ENCODE measurements around the gene ACOXL.

Gene ACOXL

DNA sequence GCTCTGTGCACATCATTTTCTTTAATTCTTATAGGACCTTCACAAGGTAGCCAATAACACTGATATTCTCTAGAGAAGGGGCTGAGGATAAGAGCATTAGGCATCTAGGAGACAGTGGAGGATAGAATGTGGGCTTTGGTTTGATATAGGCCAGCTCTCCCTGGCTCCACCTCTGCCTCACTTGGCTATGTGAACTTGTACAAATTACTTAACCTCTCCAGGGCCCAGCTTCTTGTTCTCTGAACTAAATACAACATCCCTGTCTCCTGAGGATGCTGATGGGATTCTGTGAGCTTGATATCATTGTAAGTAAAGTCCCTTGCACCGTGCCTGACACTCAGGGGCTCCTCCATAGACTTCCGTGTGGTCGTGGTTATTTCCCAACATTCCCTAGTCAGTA lies 87.3 kb downstream of the ACOXL start:
- no peaks in the 10 kb centered on the region for H3K27me3 ChIP-seq (ENCODE audit: low read length)
- H3K79me2 ChIP-seq (ENCODE audit: insufficient read depth, low read length) = no peaks in the 10 kb centered on the region
- no peak overlapping the region for H3K4me3 ChIP-seq (ENCODE audit: insufficient read depth, low read length, poor library complexity, severe bottlenecking)
- no peak overlapping the region for H3K27ac ChIP-seq (ENCODE audit: low read depth, low read length)
- no peak overlapping the region for H3K4me2 ChIP-seq (ENCODE audit: low read depth, low read length, poor library complexity, severe bottlenecking)
- no peak overlapping the region for H2AFZ ChIP-seq (ENCODE audit: low read depth, low read length, severe bottlenecking)
- no peaks in the 10 kb centered on the region for H3K36me3 ChIP-seq (ENCODE audit: low read length)
- no peaks in the 10 kb centered on the region for H4K20me1 ChIP-seq (ENCODE audit: low read depth, low read length)
- TF ChIP-seq CTCF (IDR thresholded peaks at IDR 0.05; ENCODE audit: insufficient read depth, low read length, poor library complexity, severe bottlenecking) = no peak
- no peak for TF ChIP-seq EZH2phosphoT487 (conservative IDR thresholded peaks at IDR 0.05; ENCODE audit: low read length)
- no peaks in the 10 kb centered on the region for H3K9me2 ChIP-seq (replicated peaks; ENCODE audit: insufficient read depth, low read length)
- H3F3A ChIP-seq (ENCODE audit: insufficient read depth) = no peaks in the 10 kb centered on the region
- H3K9ac ChIP-seq (ENCODE audit: low read length) = no peak overlapping the region
- peaks cover 6% of the 10 kb centered on the region for H3K9me3 ChIP-seq (ENCODE audit: insufficient read depth, low read length)

DNA sequence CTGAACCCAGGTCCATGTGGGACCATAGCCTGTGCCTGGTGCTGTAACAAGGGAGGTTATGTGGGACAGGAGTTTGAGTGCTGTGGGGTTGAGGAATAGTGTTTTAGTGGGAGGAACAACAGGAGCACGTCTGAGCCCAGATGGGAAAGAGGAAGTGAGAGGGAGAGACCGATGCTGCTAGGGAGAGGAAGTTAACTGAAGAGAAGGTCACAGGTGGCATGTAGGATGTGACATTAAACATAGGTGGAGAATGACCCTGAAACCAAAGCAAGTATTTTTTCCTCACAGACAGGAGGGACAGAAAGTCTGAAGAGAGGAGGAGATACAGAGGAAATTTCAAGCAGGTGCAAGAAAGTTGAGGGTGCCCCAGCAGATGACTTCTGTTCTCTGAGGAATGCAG lies 87.8 kb downstream of the ACOXL start:
- TF ChIP-seq CTCF (IDR thresholded peaks at IDR 0.05; ENCODE audit: insufficient read depth, low read length, poor library complexity, severe bottlenecking) (no peak), EZH2phosphoT487 (conservative IDR thresholded peaks at IDR 0.05; ENCODE audit: low read length) (no peak)
- Histone ChIP-seq H3K36me3 (ENCODE audit: low read length) (no peaks in the 10 kb centered on the region), H3K9me3 (ENCODE audit: insufficient read depth, low read length) (peaks cover 8% of the 10 kb centered on the region), H3K79me2 (ENCODE audit: insufficient read depth, low read length) (no peaks in the 10 kb centered on the region), H2AFZ (ENCODE audit: low read depth, low read length, severe bottlenecking) (no peak overlapping the region), H4K20me1 (ENCODE audit: low read depth, low read length) (no peaks in the 10 kb centered on the region), H3F3A (ENCODE audit: insufficient read depth) (no peaks in the 10 kb centered on the region), H3K4me2 (ENCODE audit: low read depth, low read length, poor library complexity, severe bottlenecking) (no peak overlapping the region), H3K9ac (ENCODE audit: low read length) (no peak overlapping the region), H3K9me2 (replicated peaks; ENCODE audit: insufficient read depth, low read length) (no peaks in the 10 kb centered on the region), H3K4me3 (ENCODE audit: insufficient read depth, low read length, poor library complexity, severe bottlenecking) (no peak overlapping the region), H3K27ac (ENCODE audit: low read depth, low read length) (no peak overlapping the region), H3K27me3 (ENCODE audit: low read length) (no peaks in the 10 kb centered on the region)

DNA sequence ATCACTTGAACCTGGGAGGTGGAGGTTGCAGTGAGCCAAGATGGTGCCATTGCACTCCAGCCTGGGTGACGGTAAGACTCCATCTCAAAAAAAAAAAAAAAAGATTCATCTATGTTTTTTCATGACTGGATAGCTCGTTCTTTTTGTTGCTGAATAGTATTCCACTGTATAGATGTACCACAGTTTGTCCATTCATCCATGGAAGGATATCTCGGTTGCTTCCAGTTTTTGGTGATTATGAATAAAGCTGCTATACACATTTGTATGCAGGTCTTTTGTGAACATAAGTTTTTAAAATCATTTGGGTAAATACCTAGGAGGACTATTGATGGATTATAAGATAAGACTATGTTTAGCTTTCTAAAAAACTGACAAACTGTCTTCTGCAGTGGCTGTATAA lies 90.8 kb downstream of the ACOXL start:
- no peaks in the 10 kb centered on the region for H3K79me2 ChIP-seq (ENCODE audit: insufficient read depth, low read length)
- TF ChIP-seq CTCF (IDR thresholded peaks at IDR 0.05; ENCODE audit: insufficient read depth, low read length, poor library complexity, severe bottlenecking) (no peak), EZH2phosphoT487 (conservative IDR thresholded peaks at IDR 0.05; ENCODE audit: low read length) (no peak)
- H3K36me3 ChIP-seq (ENCODE audit: low read length) = no peaks in the 10 kb centered on the region
- no peak overlapping the region for H3K27ac ChIP-seq (ENCODE audit: low read depth, low read length)
- H3K9me3 ChIP-seq (ENCODE audit: insufficient read depth, low read length) = peaks cover 8% of the 10 kb centered on the region
- H3K27me3 ChIP-seq (ENCODE audit: low read length) = no peaks in the 10 kb centered on the region
- no peak overlapping the region for H2AFZ ChIP-seq (ENCODE audit: low read depth, low read length, severe bottlenecking)
- no peak overlapping the region for H3K4me2 ChIP-seq (ENCODE audit: low read depth, low read length, poor library complexity, severe bottlenecking)
- H4K20me1 ChIP-seq (ENCODE audit: low read depth, low read length) = no peaks in the 10 kb centered on the region
- H3K4me3 ChIP-seq (ENCODE audit: insufficient read depth, low read length, poor library complexity, severe bottlenecking) = no peak overlapping the region
- H3F3A ChIP-seq (ENCODE audit: insufficient read depth) = no peaks in the 10 kb centered on the region
- no peaks in the 10 kb centered on the region for H3K9me2 ChIP-seq (replicated peaks; ENCODE audit: insufficient read depth, low read length)
- H3K9ac ChIP-seq (ENCODE audit: low read length) = no peak overlapping the region

GRCh38 chr2:110827511-110827910 lies 95.1 kb downstream of the ACOXL start:
- TF ChIP-seq EZH2phosphoT487 (conservative IDR thresholded peaks at IDR 0.05; ENCODE audit: low read length) = no peak
- TF ChIP-seq CTCF (IDR thresholded peaks at IDR 0.05; ENCODE audit: insufficient read depth, low read length, poor library complexity, severe bottlenecking) = no peak
- no peak overlapping the region for H3K4me2 ChIP-seq (ENCODE audit: low read depth, low read length, poor library complexity, severe bottlenecking)
- no peaks in the 10 kb centered on the region for H3K79me2 ChIP-seq (ENCODE audit: insufficient read depth, low read length)
- H3K4me3 ChIP-seq (ENCODE audit: insufficient read depth, low read length, poor library complexity, severe bottlenecking) = no peak overlapping the region
- no peak overlapping the region for H3K27ac ChIP-seq (ENCODE audit: low read depth, low read length)
- H2AFZ ChIP-seq (ENCODE audit: low read depth, low read length, severe bottlenecking) = no peak overlapping the region
- no peaks in the 10 kb centered on the region for H4K20me1 ChIP-seq (ENCODE audit: low read depth, low read length)
- no peaks in the 10 kb centered on the region for H3K36me3 ChIP-seq (ENCODE audit: low read length)
- no peaks in the 10 kb centered on the region for H3K27me3 ChIP-seq (ENCODE audit: low read length)
- no peaks in the 10 kb centered on the region for H3F3A ChIP-seq (ENCODE audit: insufficient read depth)
- no peaks in the 10 kb centered on the region for H3K9me2 ChIP-seq (replicated peaks; ENCODE audit: insufficient read depth, low read length)
- H3K9ac ChIP-seq (ENCODE audit: low read length) = no peak overlapping the region
- H3K9me3 ChIP-seq (ENCODE audit: insufficient read depth, low read length) = peaks cover 8% of the 10 kb centered on the region
